HG02798 (cell line): ENCODE measurements around the gene GALNT9.

Experiments used
- ATAC-seq: cut with Tn5 transposase; IDR thresholded peaks from one replicate; pipeline ENCODE4 v1.9.1; 2021; ENCODE audit warnings: mild to moderate bottlenecking; ENCODE audit not compliant: unreplicated experiment, poor library complexity

GALNT9 gene

DNA sequence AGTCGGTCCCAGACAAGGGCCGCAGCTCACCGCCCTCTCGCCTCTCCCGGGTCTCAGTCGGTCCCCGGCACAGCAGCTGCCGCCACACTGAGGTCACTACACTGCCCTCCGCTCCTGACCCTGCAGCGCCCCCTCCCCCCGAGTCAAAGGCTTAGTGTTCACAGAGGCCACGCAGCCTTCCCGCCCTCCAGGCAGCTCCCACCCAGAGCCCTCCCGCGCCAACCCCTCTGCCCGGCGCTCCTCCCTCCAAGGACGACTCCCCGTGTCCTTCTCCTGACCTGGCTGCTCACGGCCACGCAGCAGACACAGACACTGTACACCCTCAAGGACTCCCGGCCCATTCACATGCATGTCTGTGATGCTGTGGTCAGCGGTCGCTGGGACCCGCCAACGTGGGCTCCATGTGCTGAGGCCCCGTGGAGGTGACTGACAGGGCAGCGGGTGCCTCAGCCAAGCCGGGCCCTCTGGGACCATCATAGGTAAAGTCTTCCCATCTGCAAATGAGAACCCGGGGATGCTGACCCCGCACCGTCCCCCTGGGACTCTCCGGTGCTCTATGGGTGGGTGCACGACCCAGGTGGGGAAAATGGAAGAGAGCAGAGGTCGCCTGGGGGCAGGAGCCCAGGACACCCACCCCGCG, 16.3 kb upstream of the GALNT9 start:
- no peak for ATAC-seq

- no peak for ATAC-seq
These were observed 15.7 kb upstream of the GALNT9 start for GRCh38 chr12:132345126-132345525.

DNA sequence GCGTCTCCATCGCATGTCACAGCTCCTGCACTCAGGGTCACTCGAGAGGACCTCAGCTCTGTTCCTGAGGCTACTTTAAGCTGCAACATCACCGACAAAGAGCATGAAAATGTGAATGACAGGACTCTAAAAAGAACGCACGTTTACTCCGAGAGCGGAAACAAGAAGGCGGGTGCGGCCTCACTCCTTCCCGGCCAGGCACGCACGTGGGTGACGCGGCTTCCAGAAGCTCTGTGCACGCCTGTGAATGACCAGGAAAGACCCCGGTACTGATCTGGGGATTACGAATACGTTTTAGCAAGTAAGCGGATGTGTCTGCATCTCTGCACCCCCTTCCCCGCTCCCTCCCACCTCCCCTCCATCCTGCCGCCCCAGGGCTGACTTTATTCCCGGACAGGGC, 15.2 kb upstream of the GALNT9 start:
- ATAC-seq, result no peak

DNA sequence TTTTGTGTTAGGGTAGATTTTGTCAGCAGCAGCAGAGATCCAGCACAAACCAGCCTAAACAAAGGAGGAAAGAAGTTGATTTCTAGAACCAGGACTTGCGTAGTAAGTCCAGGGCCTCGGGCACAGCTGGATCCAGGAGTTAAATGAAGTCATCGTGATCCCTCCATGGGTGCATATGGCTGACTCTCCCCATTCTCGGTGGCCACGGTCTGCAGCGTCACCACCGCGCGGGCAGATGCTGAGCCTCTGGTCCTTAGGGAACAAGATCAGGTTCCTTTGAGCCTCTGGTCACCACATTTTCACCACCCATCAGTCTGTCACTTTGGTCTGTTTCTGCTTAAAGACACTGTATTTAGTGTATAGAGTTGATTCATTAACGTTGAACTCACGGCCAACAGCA, 14.8 kb upstream of the GALNT9 start:
- ATAC-seq, result no peak

GRCh38 chr12:132343294-132344004, 14.1 kb upstream of the GALNT9 start:
- no peak for ATAC-seq

DNA sequence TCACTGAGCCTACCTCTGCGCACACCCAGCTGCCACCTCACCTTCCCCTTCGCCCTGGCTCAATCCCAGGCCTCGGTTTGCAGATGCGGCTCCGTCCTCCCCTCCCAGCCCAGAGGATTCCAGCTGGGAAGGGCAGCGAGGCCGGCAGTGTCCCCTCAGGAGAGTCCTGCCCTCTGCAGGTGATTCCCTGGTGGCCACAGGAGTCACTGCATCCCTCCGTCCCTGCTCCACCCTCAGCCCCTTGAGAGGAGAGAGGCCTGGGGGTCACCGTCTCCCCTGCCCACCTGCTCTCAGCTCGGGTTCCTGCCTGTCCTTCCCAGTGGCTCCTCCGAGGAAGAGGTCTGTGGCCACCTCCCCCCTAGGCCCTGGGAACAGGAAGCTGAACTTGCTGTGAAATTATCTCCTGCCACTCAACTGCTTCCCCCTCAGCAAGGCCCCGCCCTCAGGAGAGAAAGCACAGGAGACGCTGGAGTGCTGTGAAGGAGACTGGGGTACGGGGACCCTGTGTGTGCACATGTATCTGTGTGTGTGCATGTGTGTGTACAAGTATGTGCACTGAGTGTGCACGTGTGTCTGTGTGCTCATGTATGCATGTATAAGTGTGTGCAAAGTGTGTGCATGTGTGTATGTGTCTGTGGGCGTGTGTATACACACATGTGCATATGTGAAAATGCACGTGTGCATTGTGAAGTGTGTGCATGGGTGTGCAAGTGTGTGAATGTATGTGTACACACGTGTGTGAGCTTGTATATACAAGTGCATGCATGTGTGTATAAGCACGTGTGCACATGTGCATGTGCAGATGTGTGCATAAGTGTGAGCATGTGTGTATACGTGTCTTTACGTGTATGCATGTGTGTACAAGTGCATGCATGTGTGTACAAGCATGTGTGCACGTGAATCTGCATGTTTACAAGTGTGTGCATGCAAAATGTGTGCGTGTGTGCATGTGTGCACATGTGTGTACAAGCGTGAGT, 13.2 kb upstream of the GALNT9 start:
- ATAC-seq, result no peak

GRCh38 chr12:132341318-132342050, 12.1 kb upstream of the GALNT9 start:
- ATAC-seq, result no peak

DNA sequence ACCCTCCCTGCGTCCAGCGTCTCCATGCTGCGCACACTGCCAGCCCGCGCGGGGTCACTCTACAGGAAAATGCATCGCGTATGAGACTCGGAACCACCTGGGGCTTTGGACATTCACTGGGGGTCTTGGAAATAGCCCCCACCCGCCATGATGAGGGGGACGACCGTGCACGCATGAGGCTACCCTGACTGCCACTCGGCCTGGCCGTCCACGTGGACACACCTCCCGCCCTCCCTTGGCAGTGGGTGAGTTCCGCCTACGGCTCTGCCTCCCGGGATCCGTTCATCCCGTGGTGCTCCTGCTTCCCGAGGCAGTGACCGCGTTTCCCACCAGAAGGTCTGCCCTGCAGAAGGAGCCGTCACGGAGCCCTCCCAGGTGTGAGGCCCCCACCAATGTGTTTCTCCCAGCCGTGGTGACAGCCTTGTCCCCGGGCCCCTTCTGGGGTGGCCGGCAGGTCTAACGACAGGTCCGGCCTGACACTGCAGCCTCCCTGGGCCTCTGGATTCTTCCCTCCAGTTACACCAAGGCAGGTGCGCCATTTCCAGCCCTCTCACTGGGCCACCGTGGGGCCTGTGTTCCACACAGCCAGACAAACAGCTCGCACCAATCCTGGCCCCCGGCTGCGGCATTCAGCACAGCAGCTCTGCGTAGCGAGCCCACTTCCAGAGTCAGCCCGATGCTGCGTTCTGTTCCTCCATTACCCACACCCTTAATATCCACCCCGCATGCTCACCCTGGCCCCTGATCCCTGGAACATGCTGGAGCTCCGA, 11.1 kb upstream of the GALNT9 start:
- no peak for ATAC-seq

DNA sequence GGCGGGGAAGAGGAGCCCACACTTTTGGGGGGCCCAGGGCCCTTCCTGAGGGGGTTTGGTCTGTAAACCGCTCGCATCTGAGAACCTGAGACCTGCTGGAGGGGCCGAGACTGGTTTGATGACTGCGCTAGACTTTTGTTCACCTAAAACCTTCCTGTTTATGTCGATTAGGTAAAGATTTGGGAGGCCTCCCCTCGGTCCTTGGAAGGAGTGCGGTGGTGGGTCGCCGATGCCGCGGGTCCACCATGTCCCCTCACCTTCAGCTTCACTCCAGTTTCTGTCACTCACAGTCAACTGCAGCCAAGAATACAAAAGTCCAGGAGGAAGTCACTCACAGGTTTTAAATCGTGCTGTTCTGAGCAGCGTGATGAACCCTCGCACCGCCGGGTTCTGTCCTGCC, 10.5 kb upstream of the GALNT9 start:
- ATAC-seq, result no peak

DNA sequence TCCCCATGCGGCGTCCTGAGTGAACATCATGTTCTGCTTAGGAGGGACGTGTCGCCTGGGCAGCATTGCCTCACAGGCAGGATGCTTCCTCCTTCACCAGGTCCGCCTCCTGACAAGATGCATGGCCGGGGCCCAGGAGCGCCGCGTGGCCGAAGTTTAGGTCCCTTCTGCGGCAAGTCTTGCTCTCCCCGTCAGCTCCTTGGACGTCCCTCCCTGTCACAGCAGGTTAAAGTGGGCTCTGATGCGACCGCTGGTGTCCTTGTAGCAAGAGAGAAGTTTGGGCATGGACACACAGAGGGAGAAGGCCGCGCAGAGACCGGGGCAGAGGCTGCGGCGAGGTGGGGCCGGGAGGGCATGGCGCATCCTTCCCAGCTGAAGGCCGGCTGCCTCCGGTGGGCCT, 9.4 kb upstream of the GALNT9 start:
- ATAC-seq, result no peak

DNA sequence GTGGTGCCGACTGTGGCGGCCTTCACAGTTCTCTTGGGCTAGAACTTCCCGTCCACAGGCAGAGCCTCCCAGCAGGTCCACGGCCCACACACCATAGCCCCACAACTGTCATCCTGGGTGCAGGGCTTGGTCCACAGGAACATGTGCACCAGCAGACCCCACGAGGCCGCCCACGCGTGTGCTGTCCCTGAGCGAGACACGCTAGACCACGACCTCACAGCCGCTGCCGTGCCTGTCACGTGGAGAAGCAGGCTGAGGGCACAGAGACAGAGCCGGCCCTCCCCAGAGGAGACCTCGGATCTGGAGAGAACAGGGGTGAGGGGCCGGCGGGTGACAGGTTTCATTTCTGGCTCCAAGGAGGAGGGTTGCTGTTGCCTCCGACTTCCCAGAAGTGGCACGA, 8.9 kb upstream of the GALNT9 start:
- no peak for ATAC-seq

DNA sequence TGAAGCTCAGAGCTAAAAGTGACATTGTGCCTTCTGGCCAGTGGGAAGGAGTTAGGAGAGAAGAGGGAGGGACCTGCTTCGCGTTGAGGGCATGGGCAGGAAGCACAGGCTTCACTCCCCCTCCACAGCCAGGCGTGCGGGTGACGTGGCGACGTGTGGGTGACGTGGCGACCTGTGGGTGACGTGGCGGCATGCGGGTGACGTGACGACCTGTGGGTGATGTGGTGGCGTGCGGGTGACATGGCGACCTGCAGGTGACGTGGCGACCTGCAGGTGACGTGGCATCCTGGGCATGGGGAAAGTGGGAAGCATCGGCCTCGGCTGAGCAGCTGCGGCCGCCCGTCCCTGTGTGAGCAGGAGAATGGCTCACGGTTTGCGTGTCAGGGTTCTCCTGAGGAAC, 8.2 kb upstream of the GALNT9 start:
- no peak for ATAC-seq

DNA sequence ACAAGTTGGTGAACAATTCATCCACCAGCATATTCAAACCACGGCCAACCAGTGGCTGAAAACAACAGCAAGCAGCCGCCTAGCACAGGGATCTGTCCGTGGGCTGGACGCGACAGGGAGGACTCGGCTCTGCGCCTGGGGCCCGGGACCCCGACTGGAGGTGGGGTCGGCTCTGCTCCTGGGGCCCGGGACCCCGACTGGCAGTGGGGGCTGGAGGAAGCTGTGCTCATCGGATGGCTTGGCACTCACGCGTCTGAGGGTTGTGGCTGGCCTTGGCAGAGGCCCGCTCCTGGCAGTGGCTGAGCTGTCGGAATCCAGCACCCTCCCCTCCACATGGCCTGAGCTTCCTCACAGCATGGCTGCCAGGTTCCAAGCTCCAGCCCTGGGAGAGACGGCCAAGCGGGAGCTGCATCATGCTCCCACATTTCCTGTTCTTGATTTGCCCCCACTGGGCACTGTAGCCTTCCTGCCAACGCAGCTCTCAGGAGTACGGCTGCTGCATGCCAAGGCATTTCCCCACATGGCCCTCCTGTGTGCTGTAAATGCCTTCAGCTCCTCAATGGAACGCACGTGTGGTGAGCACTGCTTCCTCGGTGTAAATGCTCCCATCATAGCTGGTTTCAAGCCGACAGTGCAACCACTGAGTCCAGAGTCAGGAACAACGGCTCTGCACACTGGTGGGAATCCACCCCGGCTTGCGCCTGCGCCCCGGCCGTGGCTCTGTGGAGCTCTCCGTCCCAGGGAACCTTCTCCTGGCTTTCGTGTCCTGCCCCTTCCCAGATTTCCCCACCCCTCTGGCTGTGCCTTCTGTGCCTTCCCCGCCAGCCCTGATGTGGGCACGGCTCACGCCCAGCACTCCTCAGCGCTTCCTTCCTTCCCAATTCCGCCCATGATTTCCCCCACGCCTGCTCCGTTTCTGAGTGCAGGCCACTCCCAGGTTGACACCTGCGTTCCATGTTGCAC, 7.3 kb upstream of the GALNT9 start:
- ATAC-seq, result no peak

GRCh38 chr12:132335179-132335756, 5.9 kb upstream of the GALNT9 start:
- no peak for ATAC-seq

GRCh38 chr12:132333766-132334165, 4.4 kb upstream of the GALNT9 start:
- no peak for ATAC-seq

- no peak for ATAC-seq
These were observed 3.9 kb upstream of the GALNT9 start for GRCh38 chr12:132333273-132333672.

DNA sequence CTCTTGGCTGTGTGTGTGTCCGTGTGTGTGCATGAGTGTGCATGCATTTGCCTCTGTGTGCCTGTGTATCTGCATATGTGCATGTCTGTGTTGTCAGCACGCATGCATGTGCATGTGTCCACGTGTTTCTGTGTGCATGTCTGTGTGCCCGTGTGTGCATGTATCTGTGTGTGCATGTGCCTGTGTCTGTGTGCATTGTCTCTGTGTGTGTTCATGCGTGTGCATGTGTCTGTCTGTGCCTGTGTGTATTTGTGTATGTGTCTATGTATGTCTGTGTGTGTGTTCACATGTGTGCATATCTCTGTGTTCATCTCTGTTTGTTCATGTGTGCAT, 1.1 kb upstream of the GALNT9 start:
- no peak for ATAC-seq
